ENCODE data around the gene KIRREL2.
"Not testable (repeated sequence)": the region's sequence is repeated elsewhere in the genome, so short reads cannot be mapped to it uniquely, and the experiment has no call there.

KIRREL2 gene

DNA sequence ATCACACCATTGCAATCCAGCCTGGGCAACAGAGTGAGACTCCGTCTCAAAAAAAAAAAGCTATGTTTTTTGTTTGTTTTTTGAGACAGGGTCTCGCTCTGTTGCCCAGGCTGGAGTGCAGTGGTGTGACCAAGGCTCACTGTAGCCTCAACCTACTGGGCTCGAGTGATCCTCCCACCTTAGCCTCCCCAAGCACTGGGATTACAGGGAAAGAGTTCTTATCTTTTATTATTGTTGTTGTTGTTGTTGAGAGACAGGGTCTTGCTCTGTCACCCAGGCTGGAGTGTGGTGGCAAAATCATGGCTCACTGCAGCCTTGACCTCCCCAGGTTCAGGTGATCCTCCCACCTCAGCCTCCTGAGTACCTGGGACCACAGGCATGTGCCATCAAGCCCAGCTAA is 35.1 kb downstream of the KIRREL2 start:
- not testable (repeated sequence) for H3K27ac Mint-ChIP-seq; H3K4me1 Mint-ChIP-seq (ENCODE audit: low read depth); H3K4me3 Mint-ChIP-seq; H3K9me3 Mint-ChIP-seq; H3K27me3 Mint-ChIP-seq (ENCODE audit: low read depth)
- H3K36me3 Mint-ChIP-seq (ENCODE audit: low read depth): peaks cover 50% of the 10 kb centered on the region

- Mint-ChIP-seq H3K9me3 (no peaks in the 10 kb centered on the region), H3K4me1 (ENCODE audit: low read depth) (peaks cover 10% of the 10 kb centered on the region), H3K36me3 (ENCODE audit: low read depth) (peaks cover 43% of the 10 kb centered on the region), H3K27me3 (ENCODE audit: low read depth) (no peaks in the 10 kb centered on the region), H3K4me3 (no peak overlapping the region), H3K27ac (no peak overlapping the region)
Observed at GRCh38 chr19:35894342-35894741, 37.6 kb downstream of the KIRREL2 start.

DNA sequence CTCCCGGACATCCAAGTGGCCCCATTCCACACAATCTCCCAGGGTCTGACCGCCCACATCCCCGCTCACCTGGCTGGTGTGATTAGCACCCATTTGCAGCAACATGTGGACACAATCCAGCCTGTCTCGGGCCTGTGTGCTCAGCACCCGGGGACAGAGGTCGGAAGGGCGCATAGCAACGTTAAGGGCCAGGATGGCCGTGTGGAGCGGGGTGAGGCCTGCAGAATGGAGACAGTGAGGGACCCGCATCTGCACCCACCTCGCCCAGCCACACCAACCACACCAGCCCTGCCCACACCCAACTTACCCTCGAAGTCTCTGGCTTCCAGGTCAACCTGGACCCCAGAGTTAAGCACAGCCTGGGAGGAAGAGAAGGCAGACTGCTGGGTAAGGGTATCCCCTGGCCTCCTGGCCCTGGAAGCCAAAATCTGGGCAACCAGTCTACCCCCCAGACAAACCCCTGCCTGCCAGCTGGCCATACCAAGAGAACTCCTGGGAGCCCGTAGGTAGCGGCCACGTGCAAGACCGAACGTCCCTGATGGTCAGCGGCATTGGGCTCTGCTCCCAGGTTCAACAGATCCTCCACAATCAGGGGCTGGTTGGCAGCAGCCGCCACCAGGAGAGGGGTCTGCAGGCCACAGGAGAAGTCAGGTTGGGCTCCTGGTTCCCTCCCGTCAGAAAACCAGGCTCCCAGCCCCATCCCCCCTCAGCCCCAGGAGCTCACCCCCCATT is 39.4 kb downstream of the KIRREL2 start:
- peak overlapping the region; percentile 45 for H3K27ac Mint-ChIP-seq
- H3K27me3 Mint-ChIP-seq (ENCODE audit: low read depth): no peaks in the 10 kb centered on the region
- H3K4me3 Mint-ChIP-seq: peak overlapping the region; percentile 62
- H3K9me3 Mint-ChIP-seq: no peaks in the 10 kb centered on the region
- peaks cover 31% of the 10 kb centered on the region for H3K36me3 Mint-ChIP-seq (ENCODE audit: low read depth)
- peaks cover 13% of the 10 kb centered on the region for H3K4me1 Mint-ChIP-seq (ENCODE audit: low read depth)

- Mint-ChIP-seq H3K4me1 (ENCODE audit: low read depth) (peaks cover 15% of the 10 kb centered on the region), H3K9me3 (no peaks in the 10 kb centered on the region), H3K4me3 (peak overlapping the region; percentile 31), H3K27me3 (ENCODE audit: low read depth) (no peaks in the 10 kb centered on the region), H3K36me3 (ENCODE audit: low read depth) (peaks cover 30% of the 10 kb centered on the region), H3K27ac (no peak overlapping the region)
Observed at GRCh38 chr19:35896643-35897040, 39.9 kb downstream of the KIRREL2 start.

DNA sequence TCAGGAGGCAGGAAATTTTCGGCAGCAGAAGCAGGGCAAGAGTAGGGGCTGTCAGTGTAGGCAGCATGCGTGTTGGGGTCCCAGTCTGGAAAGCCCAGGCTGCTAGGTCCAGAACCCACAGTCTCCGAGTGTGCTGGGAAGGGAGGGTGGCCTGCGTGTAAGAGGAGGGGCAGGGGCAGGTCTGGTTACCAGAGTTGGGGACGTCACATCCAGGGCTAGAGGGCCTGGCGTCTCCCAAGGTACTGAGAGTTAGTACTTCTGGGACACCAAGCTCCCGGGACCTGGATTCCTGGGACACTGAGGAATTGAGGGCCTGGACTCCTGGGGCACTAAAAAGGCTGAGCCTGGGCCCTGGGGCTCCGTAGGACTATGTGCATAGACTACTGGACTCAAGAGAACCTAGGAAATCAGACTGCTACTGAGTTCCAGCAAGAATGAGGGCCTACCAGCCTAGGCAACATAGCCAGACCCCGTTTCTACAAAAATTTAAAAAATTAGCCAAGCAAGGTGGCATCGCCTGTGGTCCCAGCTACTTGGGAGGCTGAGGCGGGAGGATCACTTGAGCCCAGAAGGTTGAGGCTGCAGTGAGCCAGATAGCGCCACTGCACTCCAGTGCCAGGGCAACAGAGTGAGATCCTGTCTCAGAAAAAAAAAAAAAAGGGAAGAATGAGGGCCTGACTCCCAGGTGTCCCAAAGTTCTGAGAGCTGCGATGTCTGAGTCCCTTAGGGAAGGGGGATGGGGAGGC is 41.2 kb downstream of the KIRREL2 start:
- Mint-ChIP-seq H3K9me3 (no peaks in the 10 kb centered on the region), H3K4me3 (peak overlapping the region; percentile 96), H3K4me1 (ENCODE audit: low read depth) (peaks cover 26% of the 10 kb centered on the region), H3K27me3 (ENCODE audit: low read depth) (no peaks in the 10 kb centered on the region), H3K36me3 (ENCODE audit: low read depth) (peaks cover 25% of the 10 kb centered on the region), H3K27ac (peak overlapping the region; percentile 52)

DNA sequence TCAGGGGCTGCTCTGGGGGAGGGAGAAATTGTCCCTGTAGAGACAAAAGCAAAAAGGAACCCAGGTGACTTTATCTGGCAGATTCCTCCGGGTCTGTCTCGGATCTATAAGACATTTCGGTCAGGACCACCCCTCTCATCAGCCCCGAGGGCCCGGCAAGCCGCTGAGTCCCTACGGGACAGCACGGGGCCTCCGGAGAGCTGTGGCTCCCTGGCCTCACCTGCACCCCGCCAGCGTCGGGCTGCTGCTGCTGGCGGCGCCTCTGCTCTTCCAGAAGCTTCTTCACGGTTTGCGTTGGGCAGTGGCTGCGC is 41.7 kb downstream of the KIRREL2 start:
- Mint-ChIP-seq H3K4me1 (ENCODE audit: low read depth) (peaks cover 31% of the 10 kb centered on the region), H3K9me3 (no peaks in the 10 kb centered on the region), H3K4me3 (peak overlapping the region; percentile 96), H3K36me3 (ENCODE audit: low read depth) (peaks cover 24% of the 10 kb centered on the region), H3K27me3 (ENCODE audit: low read depth) (no peaks in the 10 kb centered on the region), H3K27ac (peak overlapping the region; percentile 97)

DNA sequence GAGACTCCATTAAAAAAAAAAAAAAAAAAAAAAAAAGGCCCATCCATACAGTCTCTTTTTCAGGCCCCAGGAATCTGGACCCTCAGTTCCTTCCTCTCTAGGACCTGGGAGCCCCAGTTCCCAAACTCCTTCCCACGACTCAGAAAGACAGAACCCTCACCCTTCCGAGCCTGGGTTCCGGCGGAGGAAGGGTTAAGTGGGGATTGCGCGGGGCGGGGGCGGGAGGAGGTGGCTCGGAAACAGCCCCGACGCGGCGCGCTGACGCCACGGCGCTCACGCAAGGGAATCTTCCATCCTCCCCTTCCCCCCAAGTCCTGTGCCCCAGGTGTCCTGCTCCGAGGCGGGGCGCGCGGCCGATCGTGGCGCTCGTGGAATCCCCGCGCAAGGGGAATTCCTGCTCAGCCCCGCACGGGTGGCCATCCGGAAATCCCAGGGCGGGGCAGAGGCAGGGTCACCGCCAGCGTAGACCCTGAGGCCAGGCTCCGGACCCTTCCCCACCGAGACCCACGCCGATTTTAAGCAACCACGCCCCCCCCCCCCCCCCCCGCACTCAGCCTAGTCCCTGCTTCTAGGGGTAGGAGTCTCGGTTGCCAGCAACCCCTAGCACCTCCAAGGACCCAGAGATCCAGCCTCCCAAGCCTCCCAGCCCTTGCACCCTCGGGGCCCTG is 43.0 kb downstream of the KIRREL2 start:
- Mint-ChIP-seq H3K36me3 (ENCODE audit: low read depth) (peaks cover 25% of the 10 kb centered on the region), H3K4me3 (peak overlapping the region; percentile 96), H3K27ac (peak overlapping the region; percentile 97), H3K27me3 (ENCODE audit: low read depth) (no peaks in the 10 kb centered on the region), H3K4me1 (ENCODE audit: low read depth) (peaks cover 42% of the 10 kb centered on the region), H3K9me3 (no peaks in the 10 kb centered on the region)

DNA sequence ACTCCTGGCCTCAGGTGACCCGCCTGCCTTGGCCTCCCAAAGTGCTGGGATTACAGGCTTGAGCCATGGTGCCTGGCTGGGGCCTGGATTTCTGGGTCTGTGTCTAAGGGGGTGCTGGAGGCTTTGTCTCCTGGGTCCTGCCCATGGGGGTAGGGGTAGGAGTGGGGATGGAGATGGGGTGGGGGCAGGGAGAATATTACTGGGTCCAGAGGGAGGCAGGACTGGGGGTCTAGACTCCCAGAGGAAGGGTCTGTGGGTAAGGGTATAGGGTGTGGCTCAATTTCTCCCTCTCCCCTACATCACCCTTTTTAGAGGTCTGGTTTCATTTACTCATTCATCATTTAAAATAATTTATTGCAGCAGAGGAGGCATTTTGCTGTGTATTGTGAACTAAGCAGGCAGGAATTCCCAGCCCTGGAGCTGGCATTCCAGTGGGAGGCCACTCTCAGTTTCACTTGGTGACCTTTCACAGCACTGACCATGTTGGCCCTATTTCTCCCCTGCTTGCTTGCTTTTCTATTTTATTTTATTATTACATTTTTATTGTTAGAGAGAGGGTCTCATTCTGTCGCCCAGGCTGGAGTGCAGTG is 44.4 kb downstream of the KIRREL2 start:
- H3K4me3 Mint-ChIP-seq: peak overlapping the region; percentile 98
- no peaks in the 10 kb centered on the region for H3K9me3 Mint-ChIP-seq
- H3K27ac Mint-ChIP-seq: peak overlapping the region; percentile 97
- H3K4me1 Mint-ChIP-seq (ENCODE audit: low read depth): peaks cover 44% of the 10 kb centered on the region
- H3K27me3 Mint-ChIP-seq (ENCODE audit: low read depth): no peaks in the 10 kb centered on the region
- H3K36me3 Mint-ChIP-seq (ENCODE audit: low read depth): peaks cover 17% of the 10 kb centered on the region

GRCh38 chr19:35901854-35902661 is 45.3 kb downstream of the KIRREL2 start, which contains the start of gene HCST:
HCST (plus strand) TSS chr19:35902529; CDS start chr19:35902594, 65 bp downstream.
- no peaks in the 10 kb centered on the region for H3K9me3 Mint-ChIP-seq
- H3K4me3 Mint-ChIP-seq: peak within 1 kb of the TSS; percentile 98
- peak within 1 kb of the TSS; percentile 96 for H3K27ac Mint-ChIP-seq
- peaks cover 17% of the 10 kb centered on the region for H3K36me3 Mint-ChIP-seq (ENCODE audit: low read depth)
- H3K27me3 Mint-ChIP-seq (ENCODE audit: low read depth): no peaks in the 10 kb centered on the region
- peaks cover 44% of the 10 kb centered on the region for H3K4me1 Mint-ChIP-seq (ENCODE audit: low read depth)

- Mint-ChIP-seq H3K27ac (peak overlapping the region; percentile 96), H3K9me3 (no peaks in the 10 kb centered on the region), H3K4me3 (peak overlapping the region; percentile 98), H3K27me3 (ENCODE audit: low read depth) (no peaks in the 10 kb centered on the region), H3K4me1 (ENCODE audit: low read depth) (peaks cover 40% of the 10 kb centered on the region), H3K36me3 (ENCODE audit: low read depth) (peaks cover 12% of the 10 kb centered on the region)
Observed at GRCh38 chr19:35902870-35903475, 46.3 kb downstream of the KIRREL2 start.

DNA sequence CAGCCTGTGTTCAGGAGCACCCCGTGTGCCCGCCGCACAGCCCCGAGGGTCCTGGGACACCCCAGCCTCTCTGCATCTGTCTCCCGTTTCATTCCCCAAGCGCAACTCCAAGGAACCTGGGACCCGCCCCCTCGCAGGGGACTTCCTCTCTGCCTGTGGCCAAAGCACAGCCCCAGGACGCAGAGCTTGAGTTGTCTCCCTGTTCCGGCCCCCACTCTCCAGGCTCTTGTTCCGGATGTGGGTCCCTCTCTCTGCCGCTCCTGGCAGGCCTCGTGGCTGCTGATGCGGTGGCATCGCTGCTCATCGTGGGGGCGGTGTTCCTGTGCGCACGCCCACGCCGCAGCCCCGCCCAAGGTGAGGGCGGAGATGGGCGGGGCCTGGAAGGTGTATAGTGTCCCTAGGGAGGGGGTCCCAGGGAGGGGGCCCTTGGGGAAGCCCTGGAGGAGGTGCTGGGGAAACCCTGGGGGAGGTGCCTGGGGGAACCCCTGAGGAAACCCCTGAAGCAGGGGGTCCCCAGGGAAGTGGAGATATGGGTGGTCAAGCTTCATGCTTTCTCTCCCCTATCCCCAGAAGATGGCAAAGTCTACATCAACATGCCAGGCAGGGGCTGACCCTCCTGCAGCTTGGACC is 47.0 kb downstream of the KIRREL2 start:
- Mint-ChIP-seq H3K4me3 (peak overlapping the region; percentile 98), H3K27me3 (ENCODE audit: low read depth) (no peaks in the 10 kb centered on the region), H3K36me3 (ENCODE audit: low read depth) (peaks cover 8% of the 10 kb centered on the region), H3K9me3 (no peaks in the 10 kb centered on the region), H3K27ac (peak overlapping the region; percentile 96), H3K4me1 (ENCODE audit: low read depth) (peaks cover 40% of the 10 kb centered on the region)

- H3K9me3 Mint-ChIP-seq: no peaks in the 10 kb centered on the region
- H3K4me1 Mint-ChIP-seq (ENCODE audit: low read depth): peaks cover 44% of the 10 kb centered on the region
- H3K27ac Mint-ChIP-seq: peak overlapping the region; percentile 71
- peaks cover 6% of the 10 kb centered on the region for H3K36me3 Mint-ChIP-seq (ENCODE audit: low read depth)
- peak overlapping the region; percentile 22 for H3K4me3 Mint-ChIP-seq
- no peaks in the 10 kb centered on the region for H3K27me3 Mint-ChIP-seq (ENCODE audit: low read depth)
Observed at GRCh38 chr19:35904311-35905068, 47.8 kb downstream of the KIRREL2 start.

All from T-helper 1 cell treated with Interleukin-12 subunit alpha and Interleukin-12 subunit beta and Interleukin-4 antibody, amounts not matched to agents 30 μg/mL and 1 μg/mL, for 36 hours (primary cell).